ENCODE data around the gene NOC3L. TPM values are rescaled to one million over a fixed set of nuclear protein-coding genes. Genes with fewer than 3 reads are reported as not detected.

NOC3L gene
- total and polyA plus RNA-seq, 2 donors (not counting 3 experiments of a cell fraction or from before 2014, with no cell fraction given): 4.3 to 20.5 TPM

- CTCF ChIA-PET: interaction anchor here (0.9 to 2.3 kb wide), 2 partner anchors 20 to 60 kb away, joined by 3 to 15 read pairs; no protein-coding TSS in a partner anchor
- no peaks in the 10 kb centered on the region for H3K36me3 ChIP-seq (ENCODE audit: control insufficient read depth in 2 of 2, extremely low read depth in 1 of 2, insufficient read depth in 2 of 2, low read length in 2 of 2)
- no peaks in the 10 kb centered on the region for H3K27me3 ChIP-seq (ENCODE audit: control insufficient read depth in 2 of 2, insufficient read depth in 2 of 2, low read length in 2 of 2)
- H3K9me3 ChIP-seq (replicated peaks; ENCODE audit: control insufficient read depth, insufficient read depth, low read length): no peaks in the 10 kb centered on the region
- H2AFZ ChIP-seq (ENCODE audit: low read depth, low read length): no peak overlapping the region
- dilution Hi-C loops (cut with MboI; ENCODE audit: extremely low pct_ligation_motif_present, low sequenced_read_pairs): no loop called here
- intact Hi-C loops (cut with micrococcal nuclease): no loop called here
- FAIRE-seq (no peak), DNase-seq (ENCODE audit: low read depth, low spot score) (no peak)
- no peak overlapping the region for H3K4me3 ChIP-seq (replicated peaks in 1 of 3; ENCODE audit: insufficient read depth in 1 of 3, low read depth in 1 of 3, low read length in 3 of 3)
- POLR2A ChIA-PET: no interaction called here
- TF ChIP-seq EZH2 (IDR thresholded peaks at IDR 0.05; ENCODE audit: borderline replicate concordance, low read depth, low read length, severe bottlenecking): no peak
- TF ChIP-seq POLR2A (IDR thresholded peaks at IDR 0.05; ENCODE audit: low read depth, low read length): no peak
- TF ChIP-seq FOS (IDR thresholded peaks at IDR 0.05; ENCODE audit: borderline replicate concordance, insufficient read depth, low read length): no peak
- no peak for TF ChIP-seq MAX (IDR thresholded peaks at IDR 0.05; ENCODE audit: insufficient read depth, insufficient read length)
- no peak for TF ChIP-seq CTCF (IDR thresholded peaks at IDR 0.05; ENCODE audit: extremely low read depth in 1 of 2, insufficient read depth in 1 of 2, low read depth in 1 of 2, low read length in 2 of 2)
- TF ChIP-seq MYC (IDR thresholded peaks at IDR 0.05; ENCODE audit: low read depth, low read length): no peak
- no peak for TF ChIP-seq JUN (IDR thresholded peaks at IDR 0.05; ENCODE audit: borderline replicate concordance, insufficient read depth, insufficient read length, low read depth)
- no peak for TF ChIP-seq GATA2 (IDR thresholded peaks at IDR 0.05; ENCODE audit: insufficient read depth, insufficient read length, low read depth, low read length)
- TF ChIP-seq POLR2AphosphoS5 (IDR thresholded peaks at IDR 0.05; ENCODE audit: insufficient read depth, low read depth, low read length): no peak
- no peaks in the 10 kb centered on the region for H4K20me1 ChIP-seq (replicated peaks; ENCODE audit: control insufficient read depth, extremely low read depth, insufficient read depth, low read length)
- no peak overlapping the region for H3K27ac ChIP-seq (ENCODE audit: insufficient read depth, low read depth, low read length)
- no peaks in the 10 kb centered on the region for H3K4me1 ChIP-seq (ENCODE audit: control insufficient read depth, extremely low read depth, insufficient read depth, low read length)
- no peak overlapping the region for H3K9ac ChIP-seq (replicated peaks; ENCODE audit: extremely low read depth, insufficient read depth, low read length)
- no TSS peak for BruUV-seq (replicated peaks)
- no peaks in the 10 kb centered on the region for H3K79me2 ChIP-seq (ENCODE audit: control insufficient read depth, insufficient read depth, low read length)
- H3K9me1 ChIP-seq (replicated peaks; ENCODE audit: control insufficient read depth, extremely low read depth, insufficient read depth, low read length): no peaks in the 10 kb centered on the region
- no peak overlapping the region for H3K4me2 ChIP-seq (ENCODE audit: insufficient read depth, low read length)
Measured at GRCh38 chr10:94383530-94383929, 20.8 kb upstream of the NOC3L start.

Data from endothelial cell of umbilical vein (primary cell).